HEK293 (cell line): ENCODE results near the gene NR4A3.

Experiments
- CTCF ChIA-PET: fragments of 350-600 bp; formaldehyde crosslinking; extraction: SDS; loops from one replicate; lab custom pipeline; 2021; ENCODE audit warnings: antibody characterized with exemption; lab: Yijun Ruan, JAX
- POLR2A ChIA-PET: fragments of 300-600 bp; formaldehyde crosslinking; extraction: SDS; loops from one replicate; lab custom pipeline; 2020; ENCODE audit warnings: antibody characterized with exemption, inconsistent platforms; lab: Yijun Ruan, JAX
- H3K27ac ChIP-seq: fragments of 200-500 bp; sonication (Bioruptor generic); 2 replicates; pipeline ENCODE4 v1.5.1; 2014; ENCODE audit warnings: low read depth, low read length, control low read depth, inconsistent platforms; ENCODE audit errors: extremely low read depth
- H3K36me3 ChIP-seq, 2 experiments: fragments of 200-500 bp in 1 of 2; sonication (Bioruptor generic) in 1 of 2; 1 replicate in 1 of 2; 2 replicates in 1 of 2; pipeline ENCODE4 v1.5.1; 2014 to 2017; ENCODE audit warnings: inconsistent platforms in 2 of 2, low read length in 2 of 2; ENCODE audit not compliant: control insufficient read depth in 2 of 2, insufficient read depth in 1 of 2
- H3K4me1 ChIP-seq: fragments of 200-500 bp; sonication (Bioruptor generic); 2 replicates; pipeline ENCODE4 v1.5.1; 2014; ENCODE audit warnings: mild to moderate bottlenecking, low read length, inconsistent platforms; ENCODE audit not compliant: control insufficient read depth, insufficient read depth
- H3K4me3 ChIP-seq: 2 replicates; pipeline ENCODE4 v1.5.1; 2011; ENCODE audit warnings: low read depth, mild to moderate bottlenecking, control low read depth, low read length, moderate library complexity
- H3K9me3 ChIP-seq: fragments of 200-500 bp; sonication (Bioruptor generic); 2 replicates; pipeline ENCODE4 v1.5.1; 2014; ENCODE audit warnings: low read depth, low read length, inconsistent platforms; ENCODE audit not compliant: control insufficient read depth, insufficient read depth
- INSM2 ChIP-seq: fragments of 450-650 bp; formaldehyde crosslinking; IDR thresholded peaks from 2 replicates; pipeline ENCODE4 v1.5.1; 2016; ENCODE audit warnings: missing biosample characterization, missing genetic modification characterization
- KLF8 ChIP-seq: fragments of 450-650 bp; formaldehyde crosslinking; IDR thresholded peaks from 2 replicates; pipeline ENCODE4 v1.5.1; 2016; ENCODE audit warnings: missing biosample characterization, missing genetic modification characterization
- PRDM1 ChIP-seq: fragments of 450-650 bp; formaldehyde crosslinking; IDR thresholded peaks from 2 replicates; pipeline ENCODE4; 2016; ENCODE audit warnings: missing biosample characterization, missing genetic modification characterization
- SP7 ChIP-seq: fragments of 450-650 bp; formaldehyde crosslinking; IDR thresholded peaks from 2 replicates; pipeline ENCODE4 v1.5.1; 2016; ENCODE audit warnings: missing biosample characterization, missing genetic modification characterization
- TSHZ1 ChIP-seq: fragments of 450-650 bp; formaldehyde crosslinking; IDR thresholded peaks from 2 replicates; pipeline ENCODE4 v1.5.1; 2016; ENCODE audit warnings: missing biosample characterization, missing genetic modification characterization, borderline replicate concordance
- ZBTB20 ChIP-seq: fragments of 450-650 bp; formaldehyde crosslinking; IDR thresholded peaks from 2 replicates; pipeline ENCODE4 v1.5.1; 2016; ENCODE audit warnings: missing biosample characterization, missing genetic modification characterization
- ZNF112 ChIP-seq: fragments of 450-650 bp; formaldehyde crosslinking; IDR thresholded peaks from 2 replicates; pipeline ENCODE4 v1.5.0; 2017; ENCODE audit warnings: missing biosample characterization, missing genetic modification characterization
- ZNF148 ChIP-seq: fragments of 450-650 bp; formaldehyde crosslinking; IDR thresholded peaks from 2 replicates; pipeline ENCODE4 v1.5.0; 2017; ENCODE audit warnings: missing biosample characterization, missing genetic modification characterization, borderline replicate concordance
- ZNF169 ChIP-seq: fragments of 450-650 bp; formaldehyde crosslinking; IDR thresholded peaks from 2 replicates; pipeline ENCODE4 v1.5.1; 2016; ENCODE audit warnings: missing biosample characterization, missing genetic modification characterization
- ZNF501 ChIP-seq: fragments of 450-650 bp; formaldehyde crosslinking; IDR thresholded peaks from 2 replicates; pipeline ENCODE4 v1.5.1; 2016; ENCODE audit warnings: missing biosample characterization, missing genetic modification characterization
- ZNF610 ChIP-seq: fragments of 450-650 bp; formaldehyde crosslinking; IDR thresholded peaks from 2 replicates; pipeline ENCODE4 v1.5.1; 2016; ENCODE audit warnings: missing biosample characterization, missing genetic modification characterization, borderline replicate concordance
- ZNF654 ChIP-seq: fragments of 450-650 bp; formaldehyde crosslinking; IDR thresholded peaks from 2 replicates; pipeline ENCODE4 v1.5.1; 2016; ENCODE audit warnings: low read depth, missing biosample characterization, missing genetic modification characterization
- ZNF664 ChIP-seq: fragments of 450-650 bp; formaldehyde crosslinking; IDR thresholded peaks from 2 replicates; pipeline ENCODE4 v1.5.1; 2016; ENCODE audit warnings: missing biosample characterization, missing genetic modification characterization
- ZSCAN16 ChIP-seq: fragments of 450-650 bp; formaldehyde crosslinking; IDR thresholded peaks from 2 replicates; pipeline ENCODE4 v1.5.1; 2016; ENCODE audit warnings: missing biosample characterization, missing genetic modification characterization
- ZXDB ChIP-seq: fragments of 450-650 bp; formaldehyde crosslinking; IDR thresholded peaks from 2 replicates; pipeline ENCODE4 v1.5.1; 2016; ENCODE audit warnings: missing biosample characterization, missing genetic modification characterization
- TF ChIP-seq, protein P1 (sequence below): fragments of 450-650 bp; IDR thresholded peaks from 2 replicates; pipeline ENCODE4 v1.5.1; 2018; ENCODE audit warnings: missing biosample characterization, missing genetic modification characterization
- TF ChIP-seq, protein P2 (sequence below): fragments of 450-650 bp; formaldehyde crosslinking; IDR thresholded peaks from 2 replicates; pipeline ENCODE4 v1.5.1; 2016; ENCODE audit warnings: missing biosample characterization, missing genetic modification characterization
- TF ChIP-seq, protein P3 (sequence below): fragments of 450-650 bp; formaldehyde crosslinking; IDR thresholded peaks from 2 replicates; pipeline ENCODE4 v1.5.1; 2017; ENCODE audit warnings: missing biosample characterization, missing genetic modification characterization

Gene NR4A3

DNA sequence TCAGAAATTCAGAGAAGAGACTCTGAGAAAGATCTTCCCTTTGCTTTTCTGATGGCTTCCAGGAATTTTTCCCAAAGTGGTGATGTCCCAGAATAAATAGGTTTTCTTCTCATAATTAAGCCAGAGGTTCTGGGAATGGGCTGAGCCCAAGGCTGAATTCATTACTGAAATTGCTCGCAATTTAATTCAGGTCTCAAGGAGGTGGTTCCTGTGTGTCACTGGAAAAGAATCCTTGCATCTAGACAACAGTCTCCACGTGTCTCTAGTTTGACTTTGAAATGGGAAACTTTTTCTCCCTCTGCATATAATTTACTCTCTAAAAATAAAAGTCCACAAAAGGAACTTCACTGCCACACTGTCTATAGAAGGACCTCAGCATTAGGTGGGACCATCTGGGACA is 57.0 kb downstream of the NR4A3 start:
- H3K36me3 ChIP-seq = no peaks in the 10 kb centered on the region
- no peaks in the 10 kb centered on the region for H3K9me3 ChIP-seq
- H3K4me1 ChIP-seq = no peaks in the 10 kb centered on the region
- H3K4me3 ChIP-seq = no peak overlapping the region
- TF ChIP-seq ZBTB20 = no peak
- no peak for TF ChIP-seq TSHZ1
- TF ChIP-seq, protein P1, sequence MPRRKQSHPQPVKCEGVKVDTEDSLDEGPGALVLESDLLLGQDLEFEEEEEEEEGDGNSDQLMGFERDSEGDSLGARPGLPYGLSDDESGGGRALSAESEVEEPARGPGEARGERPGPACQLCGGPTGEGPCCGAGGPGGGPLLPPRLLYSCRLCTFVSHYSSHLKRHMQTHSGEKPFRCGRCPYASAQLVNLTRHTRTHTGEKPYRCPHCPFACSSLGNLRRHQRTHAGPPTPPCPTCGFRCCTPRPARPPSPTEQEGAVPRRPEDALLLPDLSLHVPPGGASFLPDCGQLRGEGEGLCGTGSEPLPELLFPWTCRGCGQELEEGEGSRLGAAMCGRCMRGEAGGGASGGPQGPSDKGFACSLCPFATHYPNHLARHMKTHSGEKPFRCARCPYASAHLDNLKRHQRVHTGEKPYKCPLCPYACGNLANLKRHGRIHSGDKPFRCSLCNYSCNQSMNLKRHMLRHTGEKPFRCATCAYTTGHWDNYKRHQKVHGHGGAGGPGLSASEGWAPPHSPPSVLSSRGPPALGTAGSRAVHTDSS (tag by site-specific recombination) = no peak
- TF ChIP-seq, protein P2, sequence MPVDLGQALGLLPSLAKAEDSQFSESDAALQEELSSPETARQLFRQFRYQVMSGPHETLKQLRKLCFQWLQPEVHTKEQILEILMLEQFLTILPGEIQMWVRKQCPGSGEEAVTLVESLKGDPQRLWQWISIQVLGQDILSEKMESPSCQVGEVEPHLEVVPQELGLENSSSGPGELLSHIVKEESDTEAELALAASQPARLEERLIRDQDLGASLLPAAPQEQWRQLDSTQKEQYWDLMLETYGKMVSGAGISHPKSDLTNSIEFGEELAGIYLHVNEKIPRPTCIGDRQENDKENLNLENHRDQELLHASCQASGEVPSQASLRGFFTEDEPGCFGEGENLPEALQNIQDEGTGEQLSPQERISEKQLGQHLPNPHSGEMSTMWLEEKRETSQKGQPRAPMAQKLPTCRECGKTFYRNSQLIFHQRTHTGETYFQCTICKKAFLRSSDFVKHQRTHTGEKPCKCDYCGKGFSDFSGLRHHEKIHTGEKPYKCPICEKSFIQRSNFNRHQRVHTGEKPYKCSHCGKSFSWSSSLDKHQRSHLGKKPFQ (tag by site-specific recombination) = no peak
- no peak for TF ChIP-seq ZXDB
- no peak for TF ChIP-seq ZNF148 (tag by site-specific recombination)
- TF ChIP-seq ZSCAN16 = no peak
- no peak for TF ChIP-seq ZNF501 (tag by site-specific recombination)
- TF ChIP-seq ZNF664 (tag by site-specific recombination) = no peak
- no peak for TF ChIP-seq ZNF169 (tag by site-specific recombination)
- no peak for TF ChIP-seq ZNF654 (tag by site-specific recombination)
- TF ChIP-seq, protein P3, sequence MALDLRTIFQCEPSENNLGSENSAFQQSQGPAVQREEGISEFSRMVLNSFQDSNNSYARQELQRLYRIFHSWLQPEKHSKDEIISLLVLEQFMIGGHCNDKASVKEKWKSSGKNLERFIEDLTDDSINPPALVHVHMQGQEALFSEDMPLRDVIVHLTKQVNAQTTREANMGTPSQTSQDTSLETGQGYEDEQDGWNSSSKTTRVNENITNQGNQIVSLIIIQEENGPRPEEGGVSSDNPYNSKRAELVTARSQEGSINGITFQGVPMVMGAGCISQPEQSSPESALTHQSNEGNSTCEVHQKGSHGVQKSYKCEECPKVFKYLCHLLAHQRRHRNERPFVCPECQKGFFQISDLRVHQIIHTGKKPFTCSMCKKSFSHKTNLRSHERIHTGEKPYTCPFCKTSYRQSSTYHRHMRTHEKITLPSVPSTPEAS (tag by site-specific recombination) = no peak
- no peak for TF ChIP-seq ZNF610
- TF ChIP-seq SP7 (tag by site-specific recombination) = no peak
- TF ChIP-seq ZNF112 (tag by site-specific recombination) = no peak
- no peak for TF ChIP-seq INSM2 (tag by site-specific recombination)
- no peak for TF ChIP-seq KLF8
- no peak for TF ChIP-seq PRDM1 (tag by site-specific recombination)
- ChIA-PET POLR2A (no interaction called here), CTCF (interaction anchor here (0.6 kb wide), 2 partner anchors 8 to 101 kb away, joined by 3 to 4 read pairs; no protein-coding TSS in a partner anchor)
- H3K27ac ChIP-seq = no peak overlapping the region
